Measurements from ENCODE around the gene OMD.

DNA sequence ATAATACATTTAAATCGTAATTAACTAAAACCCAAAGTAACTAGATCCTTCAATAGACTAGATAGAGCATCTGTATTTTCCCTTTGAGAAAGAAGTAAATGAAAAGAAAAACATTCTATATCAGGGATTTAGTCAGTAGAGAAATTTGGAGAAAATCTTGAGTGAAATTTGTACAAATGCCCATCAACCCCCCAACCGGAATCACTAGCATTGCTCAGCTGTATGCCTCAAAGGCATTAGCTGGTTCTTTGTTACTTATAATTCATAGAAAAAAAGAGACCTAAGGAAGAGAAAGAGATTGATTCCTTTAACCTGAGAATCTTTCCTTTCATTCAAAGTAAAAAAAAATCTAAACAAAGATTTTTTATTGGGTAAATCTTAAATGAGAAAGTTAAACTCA is 659 bp downstream of the OMD start:
- TF ChIP-seq, protein P1, sequence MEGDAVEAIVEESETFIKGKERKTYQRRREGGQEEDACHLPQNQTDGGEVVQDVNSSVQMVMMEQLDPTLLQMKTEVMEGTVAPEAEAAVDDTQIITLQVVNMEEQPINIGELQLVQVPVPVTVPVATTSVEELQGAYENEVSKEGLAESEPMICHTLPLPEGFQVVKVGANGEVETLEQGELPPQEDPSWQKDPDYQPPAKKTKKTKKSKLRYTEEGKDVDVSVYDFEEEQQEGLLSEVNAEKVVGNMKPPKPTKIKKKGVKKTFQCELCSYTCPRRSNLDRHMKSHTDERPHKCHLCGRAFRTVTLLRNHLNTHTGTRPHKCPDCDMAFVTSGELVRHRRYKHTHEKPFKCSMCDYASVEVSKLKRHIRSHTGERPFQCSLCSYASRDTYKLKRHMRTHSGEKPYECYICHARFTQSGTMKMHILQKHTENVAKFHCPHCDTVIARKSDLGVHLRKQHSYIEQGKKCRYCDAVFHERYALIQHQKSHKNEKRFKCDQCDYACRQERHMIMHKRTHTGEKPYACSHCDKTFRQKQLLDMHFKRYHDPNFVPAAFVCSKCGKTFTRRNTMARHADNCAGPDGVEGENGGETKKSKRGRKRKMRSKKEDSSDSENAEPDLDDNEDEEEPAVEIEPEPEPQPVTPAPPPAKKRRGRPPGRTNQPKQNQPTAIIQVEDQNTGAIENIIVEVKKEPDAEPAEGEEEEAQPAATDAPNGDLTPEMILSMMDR (IDR thresholded peaks at IDR 0.05): no peak
- TF ChIP-seq POLR2A (IDR thresholded peaks at IDR 0.05) (no peak), EP300 (IDR thresholded peaks at IDR 0.05) (no peak)
